IPS-15b (cell line): Measurements from ENCODE around the gene MT1B.
A peak's percentile ranks its signal among the peaks of the same experiment; 100 is the strongest.

ENCODE experiments used
- H3K27me3 ChIP-seq: one replicate; pipeline ENCODE4 v1.6.1; 2013; ENCODE audit warnings: low read length; ENCODE audit not compliant: control insufficient read depth, insufficient read depth
- H3K36me3 ChIP-seq: one replicate; pipeline ENCODE4 v1.6.1; 2013; ENCODE audit warnings: low read length; ENCODE audit not compliant: control insufficient read depth, insufficient read depth
- H3K4me1 ChIP-seq: one replicate; pipeline ENCODE4 v1.6.1; 2013; ENCODE audit warnings: mild to moderate bottlenecking, low read length; ENCODE audit not compliant: control insufficient read depth, insufficient read depth
- H3K4me3 ChIP-seq: one replicate; pipeline ENCODE4 v1.5.1; 2013; ENCODE audit warnings: low read depth, low read length
- H3K9ac ChIP-seq: one replicate; pipeline ENCODE4 v1.6.1; 2013; ENCODE audit warnings: low read depth, mild to moderate bottlenecking, low read length
- H3K9me3 ChIP-seq: one replicate; pipeline ENCODE4 v1.6.1; 2013; ENCODE audit warnings: mild to moderate bottlenecking, low read length; ENCODE audit not compliant: control insufficient read depth, insufficient read depth

The MT1B gene

GRCh38 chr16:56632848-56633365, 18.8 kb upstream of the MT1B start:
- Histone ChIP-seq H3K9me3 (no peaks in the 10 kb centered on the region), H3K27me3 (peaks cover 99% of the 10 kb centered on the region), H3K4me3 (peak overlapping the region; percentile 43), H3K4me1 (no peaks in the 10 kb centered on the region), H3K36me3 (no peaks in the 10 kb centered on the region), H3K9ac (no peak overlapping the region)

- H3K9me3 ChIP-seq: no peaks in the 10 kb centered on the region
- no peaks in the 10 kb centered on the region for H3K36me3 ChIP-seq
- H3K27me3 ChIP-seq: peaks cover 100% of the 10 kb centered on the region
- no peak overlapping the region for H3K9ac ChIP-seq
- no peak overlapping the region for H3K4me3 ChIP-seq
- no peaks in the 10 kb centered on the region for H3K4me1 ChIP-seq
Observed at GRCh38 chr16:56633535-56633934, 18.2 kb upstream of the MT1B start.

- no peaks in the 10 kb centered on the region for H3K36me3 ChIP-seq
- peak overlapping the region; percentile 26 for H3K4me3 ChIP-seq
- no peaks in the 10 kb centered on the region for H3K9me3 ChIP-seq
- H3K27me3 ChIP-seq: peaks cover 100% of the 10 kb centered on the region
- peaks cover 3% of the 10 kb centered on the region for H3K4me1 ChIP-seq
- H3K9ac ChIP-seq: no peak overlapping the region
Observed at GRCh38 chr16:56634715-56635440, 16.8 kb upstream of the MT1B start.

GRCh38 chr16:56635441-56635967, 16.2 kb upstream of the MT1B start:
- H3K9me3 ChIP-seq: no peaks in the 10 kb centered on the region
- H3K9ac ChIP-seq: no peak overlapping the region
- H3K27me3 ChIP-seq: peaks cover 100% of the 10 kb centered on the region
- H3K4me3 ChIP-seq: peak overlapping the region; percentile 26
- no peaks in the 10 kb centered on the region for H3K36me3 ChIP-seq
- H3K4me1 ChIP-seq: peaks cover 3% of the 10 kb centered on the region

- Histone ChIP-seq H3K4me3 (peak overlapping the region; percentile 49), H3K27me3 (peaks cover 100% of the 10 kb centered on the region), H3K4me1 (peaks cover 3% of the 10 kb centered on the region), H3K9me3 (no peaks in the 10 kb centered on the region), H3K36me3 (no peaks in the 10 kb centered on the region), H3K9ac (no peak overlapping the region)
Observed at GRCh38 chr16:56636616-56637413, 14.9 kb upstream of the MT1B start.

- H3K4me1 ChIP-seq: peaks cover 3% of the 10 kb centered on the region
- no peak within 1 kb of the TSS for H3K9ac ChIP-seq
- H3K4me3 ChIP-seq: peak within 1 kb of the TSS; percentile 49
- H3K36me3 ChIP-seq: no peaks in the 10 kb centered on the region
- H3K27me3 ChIP-seq: peaks cover 100% of the 10 kb centered on the region
- no peaks in the 10 kb centered on the region for H3K9me3 ChIP-seq
Observed at GRCh38 chr16:56637814-56638750, 13.6 kb upstream of the MT1B start, which contains the start of gene MT1A. MT1A (plus strand) TSS chr16:56638666; CDS start chr16:56638739, 73 bp downstream.

- Histone ChIP-seq H3K9me3 (no peaks in the 10 kb centered on the region), H3K36me3 (no peaks in the 10 kb centered on the region), H3K4me1 (peaks cover 6% of the 10 kb centered on the region), H3K9ac (no peak overlapping the region), H3K27me3 (peaks cover 100% of the 10 kb centered on the region), H3K4me3 (peak overlapping the region; percentile 49)
Observed at GRCh38 chr16:56639045-56639444, 12.6 kb upstream of the MT1B start.

- no peak overlapping the region for H3K9ac ChIP-seq
- peaks cover 100% of the 10 kb centered on the region for H3K27me3 ChIP-seq
Observed at GRCh38 chr16:56640076-56640475, 11.6 kb upstream of the MT1B start.

GRCh38 chr16:56641166-56641565, 10.5 kb upstream of the MT1B start:
- Histone ChIP-seq H3K27me3 (peaks cover 100% of the 10 kb centered on the region), H3K4me3 (no peak overlapping the region), H3K9ac (no peak overlapping the region), H3K36me3 (no peaks in the 10 kb centered on the region), H3K9me3 (no peaks in the 10 kb centered on the region), H3K4me1 (peaks cover 6% of the 10 kb centered on the region)

More at GRCh38 chr16:56640076-56640475, 11.6 kb upstream of the MT1B start:
- Histone ChIP-seq H3K4me3 (no peak overlapping the region), H3K9me3 (no peaks in the 10 kb centered on the region), H3K36me3 (no peaks in the 10 kb centered on the region), H3K4me1 (peaks cover 6% of the 10 kb centered on the region)

- Histone ChIP-seq H3K27me3 (peaks cover 100% of the 10 kb centered on the region), H3K9ac (peak overlapping the region; percentile 32), H3K4me1 (peaks cover 6% of the 10 kb centered on the region), H3K9me3 (no peaks in the 10 kb centered on the region), H3K36me3 (no peaks in the 10 kb centered on the region), H3K4me3 (peak overlapping the region; percentile 54)
Observed at GRCh38 chr16:56643080-56643778, 8.5 kb upstream of the MT1B start.
